Heart left ventricle (tissue), 13 donors: ENCODE data around the gene BMP10.

ENCODE experiments used
- CTCF ChIP-seq, 12 donors: fragments of 200-600 bp; sonication (generic) in 4 of 12; IDR thresholded peaks; one replicate each; pipeline versions ENCODE4 v1.5.0 to v1.8.0; 2018 to 2022; ENCODE audit warnings: antibody characterized with exemption in 12 of 12, mild to moderate bottlenecking in 5 of 12
- POLR2A ChIP-seq, 2 donors: fragments of 450-650 bp; IDR thresholded peaks; one replicate each; pipeline ENCODE4 v1.6.1; 2017; ENCODE audit warnings: antibody characterized with exemption in 2 of 2, mild to moderate bottlenecking in 2 of 2, moderate library complexity in 2 of 2
- donor health status: ischemic (EF 13 %, LVEDD 7.1; RV severe dilation, severe dysfunction).
- donor health status: DM: no; HTN: yes; CAD: no.
- donor health status: DM: no; HTN: no; CAD: no.
- donor health status: ischemic (EF 25% LVEDD 6.9; RV normal size, moderate dysfunction).
- donor health status: ischemic (EF 25% LVEDD 5.7; RV mildly dilated, moderate dysfunction).
- donor health status: ischemic (EF 35%, LVEDD 5.7; RV mildly dilated, moderate dysfunction).
- donor health status: nonischemic (EF 11% LVEDD 7.7; RV severe dilation, severe dysfunction).
- donor health status: DM: yes; HTN: yes; CAD: no.
- donor health status: PGD.
- donor health status: ischemic (EF 29% LVEDD 5.4; RV normal size, mild dysfunction).
- donor health status: nonischemic (EF 23%, LVEDD 6.1; RV moderate dilation, normal function).

DNA sequence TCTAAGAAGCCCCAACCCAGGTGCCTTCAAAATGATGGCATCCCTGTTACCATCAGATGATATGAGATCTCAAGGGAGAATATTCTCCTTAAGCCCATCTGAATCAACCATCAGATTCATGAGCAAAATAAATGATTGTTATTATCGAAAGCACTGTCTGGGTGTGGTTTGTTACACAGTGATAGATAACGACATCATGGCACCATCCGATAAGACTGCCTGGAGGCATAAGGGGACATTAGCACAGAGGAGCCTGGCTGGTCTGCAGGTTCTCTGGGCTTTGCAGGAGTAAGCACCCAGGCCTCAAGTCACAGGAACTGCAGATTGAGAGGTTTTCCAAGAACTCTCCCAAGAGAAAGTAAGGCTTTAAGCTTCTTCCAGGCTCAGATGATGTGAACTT, 15.6 kb downstream of the BMP10 start:
- TF ChIP-seq CTCF (IDR thresholded peaks at IDR 0.05) (no peak), POLR2A (IDR thresholded peaks at IDR 0.05) (no peak)
